CD4-positive, alpha-beta memory T cell (primary cell): ENCODE data around the gene SLC5A5. TPM values are rescaled to one million over a fixed set of nuclear protein-coding genes. Genes with fewer than 3 reads are reported as not detected.

Experiments used
- CTCF ChIA-PET: fragments of 350-600 bp; sonication (Branson Sonifier 250); formaldehyde crosslinking; loops from one replicate; lab custom pipeline; 2021; ENCODE audit warnings: inconsistent platforms; ENCODE audit not compliant: partially characterized antibody; lab: Charles Lee
- POLR2A ChIA-PET: fragments of 350-600 bp; sonication (Branson Sonifier 250); formaldehyde crosslinking; loops from one replicate; lab custom pipeline; 2021; ENCODE audit not compliant: partially characterized antibody; lab: Charles Lee
- DNase-seq, 5 donors: peaks; one replicate each; pipeline versions ENCODE4 v3.0.0 to v3.0.0-alpha.2; 2020 to 2022; ENCODE audit warnings: mixed read lengths in 1 of 5
- H3K27ac ChIP-seq: one replicate; pipeline ENCODE4 v1.7.0; 2013; ENCODE audit warnings: low read depth, low read length
- H3K27me3 ChIP-seq: 2 replicates; pipeline ENCODE4 v1.7.0; 2013; ENCODE audit warnings: mild to moderate bottlenecking, low read length, moderate library complexity; ENCODE audit not compliant: insufficient read depth
- H3K36me3 ChIP-seq: 2 replicates; pipeline ENCODE4 v1.7.0; 2013; ENCODE audit warnings: mild to moderate bottlenecking, low read length, moderate library complexity; ENCODE audit not compliant: insufficient read depth
- H3K4me1 ChIP-seq: 2 replicates; pipeline ENCODE4 v1.7.0; 2013; ENCODE audit warnings: mild to moderate bottlenecking, low read length, moderate library complexity; ENCODE audit not compliant: insufficient read depth
- H3K4me3 ChIP-seq, 2 donors: one replicate each; pipeline ENCODE4 v1.7.0; 2013; ENCODE audit warnings: low read length in 2 of 2, mild to moderate bottlenecking in 1 of 2
- H3K9me3 ChIP-seq, 2 donors: one replicate each; pipeline ENCODE4 v1.7.0; 2013; ENCODE audit warnings: low read length in 2 of 2, control low read depth in 1 of 2; ENCODE audit not compliant: control insufficient read depth in 1 of 2
- H3K27ac Mint-ChIP-seq, 7 donors: one replicate each; pipeline ENCODE4 v1.8.0; 2020 to 2021; ENCODE audit warnings: mixed read lengths in 7 of 7, mild to moderate bottlenecking in 6 of 7, inconsistent platforms in 3 of 7, moderate library complexity in 3 of 7
- H3K27me3 Mint-ChIP-seq, 2 donors: one replicate each; pipeline ENCODE4 v1.8.0; 2020 to 2021; ENCODE audit warnings: mixed read lengths in 2 of 2
- H3K36me3 Mint-ChIP-seq, 2 donors: one replicate each; pipeline ENCODE4 v1.8.0; 2020 to 2021; ENCODE audit warnings: mixed read lengths in 2 of 2, inconsistent platforms in 1 of 2, mild to moderate bottlenecking in 1 of 2
- H3K4me1 Mint-ChIP-seq, 4 donors: one replicate each; pipeline ENCODE4 v1.8.0; 2020 to 2021; ENCODE audit warnings: mixed read lengths in 4 of 4, mild to moderate bottlenecking in 1 of 4
- H3K4me3 Mint-ChIP-seq, 8 donors: one replicate each; pipeline ENCODE4 v1.8.0; 2020 to 2021; ENCODE audit warnings: mixed read lengths in 8 of 8, mild to moderate bottlenecking in 7 of 8, moderate library complexity in 6 of 8, inconsistent platforms in 3 of 8
- H3K9me3 Mint-ChIP-seq, 8 donors: one replicate each; pipeline ENCODE4 v1.8.0; 2020 to 2021; ENCODE audit warnings: mixed read lengths in 8 of 8, mild to moderate bottlenecking in 5 of 8, inconsistent platforms in 3 of 8, moderate library complexity in 1 of 8
- intact Hi-C: fragments of 100-400 bp; cut with micrococcal nuclease; formaldehyde crosslinking; loops from one replicate; pipeline ENCODE4 v1.15.1; 2023
- polyA plus RNA-seq, 2 donors: library from polyadenylated mRNA; unstranded; fragments of 300-500 nt; fragmentation: Illumina TruSeq; gene quantifications; one replicate each; pipeline ENCODE4 v1.2.3, GENCODE V29; 2021
- total RNA-seq, 2 experiments: library from RNA; stranded (reverse); gene quantifications; one replicate each; pipeline ENCODE4 v1.2.3, GENCODE V29; 2021

Gene SLC5A5
- total RNA-seq: 1 to 10 TPM; 2.6 to 2.9 TPM
- polyA plus RNA-seq: 1 to 10 TPM in 1 of 2 donors, under 1 TPM in 1; 0.92 to 1.2 TPM

- Histone ChIP-seq H3K9me3 (no peaks in the 10 kb centered on the region), H3K4me3 (peak within 1 kb of the TSS; percentile 17 to 55), H3K36me3 (no peaks in the 10 kb centered on the region), H3K27ac (peak within 1 kb of the TSS; percentile 52), H3K4me1 (peaks cover 26% of the 10 kb centered on the region), H3K27me3 (no peaks in the 10 kb centered on the region)
- Mint-ChIP-seq H3K27ac (peak within 1 kb of the TSS in 6 of 7 donors; percentile 30 to 75 (median 52)), H3K4me3 (peak within 1 kb of the TSS; percentile 80 to 91 (median 85)), H3K27me3 (no peaks in the 10 kb centered on the region), H3K4me1 (peaks cover 3 to 26% (median 11%) of the 10 kb centered on the region in 4 donors), H3K36me3 (no peaks in the 10 kb centered on the region), H3K9me3 (no peaks in the 10 kb centered on the region)
- intact Hi-C loops: loop anchor here (5.0 kb wide), 1 partner anchor 130 kb away; no protein-coding TSS in a partner anchor
- no peak for DNase-seq
- POLR2A ChIA-PET: interaction anchor here (1.4 to 4.8 kb wide), 7 partner anchors 9 to 129 kb away, joined by 3 to 81 read pairs (median 9); partner anchors contain the start of genes CCDC124 and RPL18A
- CTCF ChIA-PET: interaction anchor here (2.0 kb wide), 2 partner anchors 12 to 61 kb away, joined by 10 to 17 read pairs; partner anchors contain the start of genes CCDC124 and RPL18A
Observed at GRCh38 chr19:17871878-17872250, at the start of gene SLC5A5. SLC5A5 (plus strand) TSS chr19:17871945; CDS start chr19:17872320, 375 bp downstream.

- CTCF ChIA-PET: interaction anchor here (0.9 to 1.2 kb wide), 2 partner anchors 33 to 328 kb away, joined by 3 read pairs; no protein-coding TSS in a partner anchor
- Histone ChIP-seq H3K4me1 (no peaks in the 10 kb centered on the region), H3K4me3 (no peak overlapping the region), H3K27me3 (no peaks in the 10 kb centered on the region), H3K27ac (no peak overlapping the region), H3K9me3 (no peaks in the 10 kb centered on the region), H3K36me3 (peaks cover 16% of the 10 kb centered on the region)
- Mint-ChIP-seq H3K4me3 (no peak overlapping the region), H3K27me3 (no peaks in the 10 kb centered on the region), H3K4me1 (peaks cover 0 to 5% (median 2%) of the 10 kb centered on the region in 4 donors), H3K9me3 (no peaks in the 10 kb centered on the region), H3K27ac (peak overlapping the region in 4 of 7 donors; percentile 42 to 81 (median 78)), H3K36me3 (peaks cover 13 to 26% of the 10 kb centered on the region in 2 donors)
- DNase-seq: no peak
- POLR2A ChIA-PET: interaction anchor here (0.7 to 1.4 kb wide), 5 partner anchors 8 to 75 kb away, joined by 3 to 4 read pairs (median 3); partner anchors contain the start of genes JAK3 and RPL18A
- intact Hi-C loops: no loop called here
Observed at GRCh38 chr19:17824339-17824738, 47.4 kb upstream of the SLC5A5 start.

- Histone ChIP-seq H3K27ac (no peak overlapping the region), H3K36me3 (peaks cover 34% of the 10 kb centered on the region), H3K9me3 (no peaks in the 10 kb centered on the region), H3K27me3 (no peaks in the 10 kb centered on the region), H3K4me1 (no peaks in the 10 kb centered on the region), H3K4me3 (no peak overlapping the region)
- H3K4me3 Mint-ChIP-seq: no peak overlapping the region
- no peak for DNase-seq
- no peaks in the 10 kb centered on the region for H3K27me3 Mint-ChIP-seq
- intact Hi-C loops: no loop called here
- peaks cover 0 to 3% (median 0%) of the 10 kb centered on the region in 8 donors for H3K9me3 Mint-ChIP-seq
- peaks cover 0 to 5% (median 2%) of the 10 kb centered on the region in 4 donors for H3K4me1 Mint-ChIP-seq
- ChIA-PET POLR2A (interaction anchor here (0.8 kb wide), 1 partner anchor 16 kb away, joined by 3 read pairs; no protein-coding TSS in a partner anchor), CTCF (interaction anchor here (1.0 kb wide), 1 partner anchor 84 kb away, joined by 3 read pairs; no protein-coding TSS in a partner anchor)
- H3K36me3 Mint-ChIP-seq: peaks cover 17 to 41% of the 10 kb centered on the region in 2 donors
- peak overlapping the region in 1 of 7 donors; percentile 41 for H3K27ac Mint-ChIP-seq
Observed at GRCh38 chr19:17826508-17827056, 45.2 kb upstream of the SLC5A5 start.

- H3K36me3 ChIP-seq: peaks cover 59% of the 10 kb centered on the region
- no peak overlapping the region for H3K4me3 ChIP-seq
- ChIA-PET POLR2A (interaction anchor here (0.6 to 1.5 kb wide), 3 partner anchors 9 to 30 kb away, joined by 3 read pairs; partner anchors contain the start of genes INSL3 and RPL18A), CTCF (no interaction called here)
- DNase-seq: no peak
- Mint-ChIP-seq H3K4me3 (no peak overlapping the region), H3K4me1 (peaks cover 0 to 4% (median 3%) of the 10 kb centered on the region in 4 donors), H3K36me3 (peaks cover 37 to 59% of the 10 kb centered on the region in 2 donors), H3K9me3 (peaks cover 0 to 3% (median 0%) of the 10 kb centered on the region in 8 donors), H3K27me3 (no peaks in the 10 kb centered on the region), H3K27ac (peak overlapping the region in 2 of 7 donors; percentile 42 to 55)
- no peaks in the 10 kb centered on the region for H3K4me1 ChIP-seq
- H3K27me3 ChIP-seq: no peaks in the 10 kb centered on the region
- intact Hi-C loops: no loop called here
- H3K9me3 ChIP-seq: no peaks in the 10 kb centered on the region
- H3K27ac ChIP-seq: no peak overlapping the region
Observed at GRCh38 chr19:17829855-17830566, 41.7 kb upstream of the SLC5A5 start.

- peaks cover 67% of the 10 kb centered on the region for H3K36me3 ChIP-seq
- H3K4me1 ChIP-seq: no peaks in the 10 kb centered on the region
- intact Hi-C loops: no loop called here
- H3K4me1 Mint-ChIP-seq: peaks cover 6 to 11% (median 9%) of the 10 kb centered on the region in 4 donors
- peaks cover 41 to 64% of the 10 kb centered on the region in 2 donors for H3K36me3 Mint-ChIP-seq
- H3K27ac ChIP-seq: peak overlapping the region; percentile 6
- no peak overlapping the region for H3K4me3 ChIP-seq
- peak overlapping the region in 2 of 7 donors; percentile 55 to 57 for H3K27ac Mint-ChIP-seq
- peak; percentile 27 to 59 (median 37) for DNase-seq
- H3K4me3 Mint-ChIP-seq: no peak overlapping the region
- ChIA-PET CTCF (no interaction called here), POLR2A (interaction anchor here (1.0 to 1.5 kb wide), 2 partner anchors 20 to 29 kb away, joined by 3 read pairs; partner anchors contain the start of gene RPL18A)
- H3K27me3 Mint-ChIP-seq: no peaks in the 10 kb centered on the region
- H3K9me3 Mint-ChIP-seq: peaks cover 0 to 3% (median 0%) of the 10 kb centered on the region in 8 donors
- no peaks in the 10 kb centered on the region for H3K27me3 ChIP-seq
- no peaks in the 10 kb centered on the region for H3K9me3 ChIP-seq
Observed at GRCh38 chr19:17830567-17831418, 41.0 kb upstream of the SLC5A5 start.

- H3K27ac ChIP-seq: peak overlapping the region; percentile 6
- Mint-ChIP-seq H3K4me3 (no peak overlapping the region), H3K9me3 (peaks cover 0 to 3% (median 0%) of the 10 kb centered on the region in 8 donors), H3K4me1 (peaks cover 8 to 16% (median 10%) of the 10 kb centered on the region in 4 donors), H3K27me3 (no peaks in the 10 kb centered on the region), H3K36me3 (peaks cover 47 to 69% of the 10 kb centered on the region in 2 donors), H3K27ac (no peak overlapping the region)
- no peaks in the 10 kb centered on the region for H3K4me1 ChIP-seq
- DNase-seq: no peak
- no peaks in the 10 kb centered on the region for H3K9me3 ChIP-seq
- H3K36me3 ChIP-seq: peaks cover 73% of the 10 kb centered on the region
- intact Hi-C loops: no loop called here
- no peak overlapping the region for H3K4me3 ChIP-seq
- POLR2A ChIA-PET: interaction anchor here (1.0 to 1.4 kb wide), 2 partner anchors 8 to 19 kb away, joined by 3 read pairs; no protein-coding TSS in a partner anchor
- CTCF ChIA-PET: interaction anchor here (2.3 kb wide), 1 partner anchor 129 kb away, joined by 5 read pairs; no protein-coding TSS in a partner anchor
- H3K27me3 ChIP-seq: no peaks in the 10 kb centered on the region
Observed at GRCh38 chr19:17831419-17831888, 40.3 kb upstream of the SLC5A5 start.
